Large intestine (tissue), 12 donors: ENCODE results near the gene ZNF618. TPM values are rescaled to one million over a fixed set of nuclear protein-coding genes. Genes with fewer than 3 reads are reported as not detected.

Experiments
- DNase-seq, 2 donors: peaks; one replicate each; pipeline versions ENCODE4 v3.0.0 to v3.0.0-alpha.2; 2013
- H3K27ac ChIP-seq: one replicate; pipeline ENCODE4 v1.5.1; 2013; ENCODE audit warnings: low read length
- H3K27me3 ChIP-seq: 2 replicates; pipeline ENCODE4 v1.6.1; 2013; ENCODE audit warnings: low read length; ENCODE audit not compliant: control insufficient read depth, insufficient read depth
- H3K36me3 ChIP-seq: 2 replicates; pipeline ENCODE4 v1.6.1; 2013; ENCODE audit warnings: low read length; ENCODE audit not compliant: control insufficient read depth, insufficient read depth
- H3K4me1 ChIP-seq: one replicate; pipeline ENCODE4 v1.6.1; 2013; ENCODE audit warnings: low read length; ENCODE audit not compliant: control insufficient read depth, insufficient read depth
- H3K4me3 ChIP-seq: one replicate; pipeline ENCODE4 v1.5.1; 2013; ENCODE audit warnings: low read length
- H3K9me3 ChIP-seq: one replicate; pipeline ENCODE4 v1.6.1; 2013; ENCODE audit warnings: mild to moderate bottlenecking, low read depth, low read length, moderate library complexity; ENCODE audit not compliant: control insufficient read depth
- WGBS: methylation state at CpG from one replicate; pipeline ENCODE4 v1.1.5; 2013; ENCODE audit warnings: low lambda C conversion rate; ENCODE audit not compliant: insufficient coverage; 5-methylcytosine and 5-hydroxymethylcytosine counted together
- long read RNA-seq, 11 donors: transcript quantifications; one replicate each; lab custom pipeline, GENCODE V29; 2026
- polyA plus RNA-seq: library from polyadenylated mRNA; unstranded; fragments of 120-200 nt; gene quantifications from one replicate; pipeline ENCODE4 v1.2.1, GENCODE V29; 2013

Gene ZNF618
- polyA plus RNA-seq: 8.1 TPM
- long read RNA-seq, donor 1: 0 reads
- long read RNA-seq, donor 2: 0 reads
- long read RNA-seq, donor 3: 0 reads
- long read RNA-seq, donor 4: 0 reads
- long read RNA-seq, donor 5, full-length matches to known transcripts: 1 of 1 reads
- long read RNA-seq, donor 5, partial matches to known transcripts: 0 of 1 reads
- long read RNA-seq, donor 5, other reads (novel, unspliced or antisense): 0 of 1 reads
- long read RNA-seq, donor 6: 0 reads
- long read RNA-seq, donor 7: 0 reads
- long read RNA-seq, donor 8: 0 reads
- long read RNA-seq, donor 9, full-length matches to known transcripts: 1 of 1 reads
- long read RNA-seq, donor 9, partial matches to known transcripts: 0 of 1 reads
- long read RNA-seq, donor 9, other reads (novel, unspliced or antisense): 0 of 1 reads
- long read RNA-seq, donor 10: 0 reads
- long read RNA-seq, donor 11: 0 reads

- DNase-seq: peak in 1 of 2 donors; percentile 48
- Histone ChIP-seq H3K4me1 (no peaks in the 10 kb centered on the region), H3K9me3 (no peaks in the 10 kb centered on the region), H3K27me3 (peaks cover 7% of the 10 kb centered on the region), H3K36me3 (no peaks in the 10 kb centered on the region), H3K4me3 (peak within 1 kb of the TSS; percentile 87), H3K27ac (peak within 1 kb of the TSS; percentile 32)
- 0% methylated on average over 3 of the region's 84 CpGs for WGBS
Observed at GRCh38 chr9:113876151-113876992, at the start of gene ZNF618. Gene ZNF618 (plus strand): TSS chr9:113876309. CDS start chr9:113876381, 72 bp downstream.

GRCh38 chr9:113828221-113828620 is 47.9 kb upstream of the ZNF618 start:
- WGBS: 100% methylated on average over 1 of the region's 1 CpG
- no peak for DNase-seq
- Histone ChIP-seq H3K4me1 (no peaks in the 10 kb centered on the region), H3K4me3 (no peak overlapping the region), H3K9me3 (no peaks in the 10 kb centered on the region), H3K36me3 (no peaks in the 10 kb centered on the region), H3K27ac (no peak overlapping the region), H3K27me3 (no peaks in the 10 kb centered on the region)

- no peak for DNase-seq
- no peak overlapping the region for H3K27ac ChIP-seq
- WGBS: no CpG with 5 or more reads among the region's 3 CpGs
- H3K4me1 ChIP-seq: no peaks in the 10 kb centered on the region
- H3K36me3 ChIP-seq: no peaks in the 10 kb centered on the region
- no peaks in the 10 kb centered on the region for H3K27me3 ChIP-seq
- H3K4me3 ChIP-seq: no peak overlapping the region
- H3K9me3 ChIP-seq: no peaks in the 10 kb centered on the region
Observed at GRCh38 chr9:113837334-113837733, 38.8 kb upstream of the ZNF618 start.

GRCh38 chr9:113842086-113842485 is 34.0 kb upstream of the ZNF618 start:
- Histone ChIP-seq H3K4me1 (no peaks in the 10 kb centered on the region), H3K27ac (no peak overlapping the region), H3K36me3 (no peaks in the 10 kb centered on the region), H3K27me3 (peaks cover 2% of the 10 kb centered on the region), H3K4me3 (no peak overlapping the region), H3K9me3 (no peaks in the 10 kb centered on the region)
- no peak for DNase-seq
- WGBS: 95% methylated on average over 3 of the region's 3 CpGs

GRCh38 chr9:113844466-113844865 is 31.6 kb upstream of the ZNF618 start:
- no peaks in the 10 kb centered on the region for H3K36me3 ChIP-seq
- H3K27ac ChIP-seq: no peak overlapping the region
- no peaks in the 10 kb centered on the region for H3K4me1 ChIP-seq
- DNase-seq: no peak
- H3K9me3 ChIP-seq: no peaks in the 10 kb centered on the region
- no CpG with 5 or more reads among the region's 1 CpG for WGBS
- H3K27me3 ChIP-seq: peaks cover 2% of the 10 kb centered on the region
- no peak overlapping the region for H3K4me3 ChIP-seq

- Histone ChIP-seq H3K9me3 (peaks cover 9% of the 10 kb centered on the region), H3K27ac (no peak overlapping the region), H3K4me3 (no peak overlapping the region), H3K4me1 (no peaks in the 10 kb centered on the region), H3K36me3 (no peaks in the 10 kb centered on the region), H3K27me3 (no peaks in the 10 kb centered on the region)
- 87% methylated on average over 5 of the region's 25 CpGs for WGBS
- DNase-seq: no peak
Observed at GRCh38 chr9:113851359-113851758, 24.8 kb upstream of the ZNF618 start.

GRCh38 chr9:113851873-113852272 is 24.2 kb upstream of the ZNF618 start:
- WGBS: no CpG with 5 or more reads among the region's 1 CpG

GRCh38 chr9:113853333-113853732 is 22.8 kb upstream of the ZNF618 start:
- no CpG with 5 or more reads among the region's 2 CpGs for WGBS
- H3K27ac ChIP-seq: no peak overlapping the region
- DNase-seq: no peak
- no peak overlapping the region for H3K4me3 ChIP-seq
- H3K27me3 ChIP-seq: no peaks in the 10 kb centered on the region
- peaks cover 9% of the 10 kb centered on the region for H3K9me3 ChIP-seq
- H3K4me1 ChIP-seq: no peaks in the 10 kb centered on the region
- H3K36me3 ChIP-seq: no peaks in the 10 kb centered on the region

More at GRCh38 chr9:113851873-113852272, 24.2 kb upstream of the ZNF618 start:
- Histone ChIP-seq H3K4me1 (no peaks in the 10 kb centered on the region), H3K9me3 (peaks cover 9% of the 10 kb centered on the region), H3K4me3 (no peak overlapping the region), H3K27ac (no peak overlapping the region), H3K36me3 (no peaks in the 10 kb centered on the region), H3K27me3 (no peaks in the 10 kb centered on the region)
- DNase-seq: no peak

GRCh38 chr9:113854310-113854709 is 21.8 kb upstream of the ZNF618 start:
- Histone ChIP-seq H3K27me3 (no peaks in the 10 kb centered on the region), H3K9me3 (peaks cover 9% of the 10 kb centered on the region), H3K4me1 (no peaks in the 10 kb centered on the region), H3K36me3 (no peaks in the 10 kb centered on the region), H3K27ac (no peak overlapping the region), H3K4me3 (no peak overlapping the region)
- no CpG with 5 or more reads among the region's 2 CpGs for WGBS
- DNase-seq: no peak

GRCh38 chr9:113857875-113858274 is 18.2 kb upstream of the ZNF618 start:
- Histone ChIP-seq H3K27me3 (peaks cover 3% of the 10 kb centered on the region), H3K4me1 (no peaks in the 10 kb centered on the region), H3K4me3 (no peak overlapping the region), H3K36me3 (no peaks in the 10 kb centered on the region), H3K27ac (no peak overlapping the region), H3K9me3 (no peaks in the 10 kb centered on the region)
- WGBS: no CpG with 5 or more reads among the region's 4 CpGs
- DNase-seq: no peak
